HG02588 (cell line): ENCODE results near the gene TTLL10.

Experiments
- ATAC-seq: cut with Tn5 transposase; IDR thresholded peaks from one replicate; pipeline ENCODE4 v1.9.1; 2021; ENCODE audit warnings: mild to moderate bottlenecking, moderate library complexity; ENCODE audit not compliant: unreplicated experiment

TTLL10 gene

GRCh38 chr1:1173793-1174415 lies at the start of gene TTLL10:
Gene TTLL10, plus strand, starts transcription at chr1:1173880. Its CDS starts 5,336 bp downstream, at chr1:1179216.
- ATAC-seq = no peak

DNA sequence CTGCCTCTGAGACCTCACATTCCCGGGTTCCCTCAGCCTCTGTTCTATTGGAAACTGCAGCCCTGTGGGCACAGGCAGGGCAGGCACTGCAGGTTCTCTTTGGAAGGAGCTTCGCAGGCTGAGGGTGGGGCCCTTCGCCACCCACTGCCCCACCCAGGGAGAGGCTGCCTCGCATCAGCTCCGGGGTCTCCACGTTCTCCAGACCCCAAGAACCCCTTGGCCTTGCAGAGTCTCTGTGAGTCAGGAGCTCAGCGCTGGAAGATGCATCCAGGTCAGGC lies 49.2 kb upstream of the TTLL10 start:
- ATAC-seq = no peak

GRCh38 chr1:1124786-1125642 lies 48.7 kb upstream of the TTLL10 start:
- no peak for ATAC-seq

DNA sequence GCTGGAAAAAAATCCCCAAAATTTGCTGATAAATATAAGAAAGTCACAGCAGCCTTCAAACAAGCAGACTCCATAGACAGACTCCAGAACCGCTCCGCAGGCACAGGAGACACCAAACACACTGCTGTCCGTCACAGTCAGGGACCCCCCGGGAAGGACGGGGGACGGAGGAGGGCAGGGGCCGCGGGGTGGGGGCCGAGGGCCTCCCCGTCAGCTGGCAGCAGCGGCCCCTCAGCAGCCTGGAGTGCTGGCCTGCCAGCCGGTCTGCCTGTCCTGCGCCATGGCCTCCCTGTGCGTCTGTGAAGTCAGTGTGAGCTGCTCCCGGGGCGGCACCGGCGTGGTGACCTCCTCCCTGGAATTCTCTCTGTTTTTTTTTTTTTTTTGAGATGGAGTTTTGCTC lies 47.7 kb upstream of the TTLL10 start:
- ATAC-seq = no peak

DNA sequence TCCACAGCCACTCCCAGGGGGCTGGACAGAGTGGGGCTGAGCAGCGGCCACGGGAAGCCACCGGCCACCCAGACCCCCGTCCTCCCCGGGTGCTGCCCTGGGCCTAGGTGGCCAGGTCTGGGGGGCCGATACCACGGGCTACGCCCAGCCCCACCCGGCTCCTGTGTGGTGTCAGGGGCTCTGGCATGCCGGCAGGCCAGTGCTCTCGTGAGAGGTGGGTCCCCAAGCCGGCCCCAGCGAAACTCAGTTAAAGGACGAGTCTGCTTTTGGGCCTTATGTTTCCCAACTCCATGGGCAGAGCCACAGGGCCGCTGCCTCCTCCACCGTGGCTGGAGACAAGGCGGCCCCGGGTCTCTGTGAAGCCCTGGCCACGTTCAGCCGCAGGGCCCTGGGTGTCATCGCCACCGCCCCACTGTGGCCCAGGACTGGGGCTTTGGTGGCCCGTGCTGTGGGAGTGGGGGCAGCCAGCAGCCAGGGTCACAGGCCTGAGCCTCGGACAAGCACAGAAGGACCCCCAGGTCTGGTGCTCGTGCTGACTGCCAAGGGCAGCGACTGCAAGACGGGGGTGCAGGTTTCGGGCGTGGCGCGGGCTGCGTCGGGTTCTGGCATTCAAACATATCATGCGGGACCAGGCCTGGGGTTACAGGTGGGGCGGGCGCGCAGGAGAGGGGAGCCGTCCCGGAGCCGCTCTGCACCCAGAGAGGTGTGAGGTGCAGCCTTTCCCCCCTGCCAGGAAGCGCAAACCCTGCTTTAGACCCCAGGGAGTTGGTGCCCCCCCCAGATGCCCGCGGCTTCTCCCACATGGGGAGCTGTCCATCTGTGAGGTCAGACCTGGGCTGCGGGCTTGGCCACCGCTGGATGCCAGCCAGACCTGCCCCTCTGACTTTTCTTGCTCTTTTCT lies 45.9 kb upstream of the TTLL10 start:
- no peak for ATAC-seq

- ATAC-seq = no peak
Measured at GRCh38 chr1:1128454-1129139, 45.1 kb upstream of the TTLL10 start.

DNA sequence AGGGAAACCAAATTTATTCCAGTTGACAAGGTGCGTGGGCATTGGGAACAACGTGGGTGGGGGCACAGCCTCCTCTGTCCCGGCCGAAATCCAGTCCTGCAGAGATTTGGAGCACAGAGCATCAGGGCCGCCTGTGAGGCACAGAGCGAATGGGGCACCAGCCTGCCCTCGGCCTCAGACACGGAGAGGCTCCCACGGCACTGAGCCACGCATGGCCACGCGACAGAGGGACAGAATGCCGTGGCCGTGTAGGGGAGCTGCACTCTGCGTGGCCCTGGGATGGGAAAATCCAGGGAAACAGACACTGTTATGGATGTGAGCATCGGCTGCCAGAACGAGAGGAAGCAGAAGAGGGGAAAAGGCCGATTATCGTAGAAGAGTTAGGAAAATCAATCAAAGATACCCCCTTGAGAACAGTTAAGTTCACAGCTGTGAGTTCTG lies 44.3 kb upstream of the TTLL10 start:
- no peak for ATAC-seq

DNA sequence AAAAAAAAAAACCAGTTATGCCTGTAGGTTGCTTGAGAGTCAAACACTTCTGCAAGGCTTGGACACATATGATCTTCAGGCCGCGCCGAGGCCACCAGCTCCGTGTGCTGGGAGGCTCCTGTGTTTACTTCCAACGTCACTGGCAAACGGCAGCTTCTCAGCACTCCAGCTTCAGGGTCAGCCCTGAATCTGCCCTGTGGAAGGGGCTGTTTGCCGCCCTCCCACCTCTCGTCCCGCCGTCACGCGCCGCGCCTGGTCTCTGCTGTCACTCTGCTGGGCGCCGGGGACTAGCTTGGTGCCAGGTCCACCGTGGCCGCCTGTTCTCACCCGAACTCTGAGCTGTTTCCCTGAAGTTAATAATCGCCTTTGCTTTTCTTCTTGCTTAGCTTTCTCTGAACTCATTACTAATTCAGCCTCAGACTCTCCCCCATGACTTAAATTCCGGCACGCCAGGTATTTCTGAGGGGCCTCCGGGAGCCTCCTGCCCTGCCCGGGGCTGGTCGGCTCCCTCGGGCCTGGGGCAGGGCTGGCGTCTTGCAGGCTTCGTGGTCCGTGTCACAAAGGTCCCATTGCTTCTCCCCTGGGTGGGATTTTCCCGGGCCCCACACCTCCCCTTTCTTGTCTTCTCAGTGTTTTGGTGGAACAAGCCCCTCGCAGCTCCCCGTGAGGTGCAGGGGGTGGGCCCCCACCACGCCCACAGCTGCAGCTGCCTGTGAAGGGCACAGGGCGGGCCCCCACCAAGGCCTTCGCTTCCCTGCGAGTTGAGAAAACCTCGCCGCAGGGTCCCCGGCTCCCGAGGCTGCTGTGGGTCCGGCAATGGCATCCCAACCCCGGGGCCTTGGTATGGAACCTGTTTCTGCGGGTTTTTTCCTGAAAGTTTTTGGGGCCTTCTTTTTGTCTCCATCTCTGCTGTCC lies 43.2 kb upstream of the TTLL10 start:
- no peak for ATAC-seq

- no peak for ATAC-seq
Measured at GRCh38 chr1:1132042-1132950, 41.4 kb upstream of the TTLL10 start.

GRCh38 chr1:1132956-1133750 lies 40.5 kb upstream of the TTLL10 start:
- ATAC-seq = no peak

DNA sequence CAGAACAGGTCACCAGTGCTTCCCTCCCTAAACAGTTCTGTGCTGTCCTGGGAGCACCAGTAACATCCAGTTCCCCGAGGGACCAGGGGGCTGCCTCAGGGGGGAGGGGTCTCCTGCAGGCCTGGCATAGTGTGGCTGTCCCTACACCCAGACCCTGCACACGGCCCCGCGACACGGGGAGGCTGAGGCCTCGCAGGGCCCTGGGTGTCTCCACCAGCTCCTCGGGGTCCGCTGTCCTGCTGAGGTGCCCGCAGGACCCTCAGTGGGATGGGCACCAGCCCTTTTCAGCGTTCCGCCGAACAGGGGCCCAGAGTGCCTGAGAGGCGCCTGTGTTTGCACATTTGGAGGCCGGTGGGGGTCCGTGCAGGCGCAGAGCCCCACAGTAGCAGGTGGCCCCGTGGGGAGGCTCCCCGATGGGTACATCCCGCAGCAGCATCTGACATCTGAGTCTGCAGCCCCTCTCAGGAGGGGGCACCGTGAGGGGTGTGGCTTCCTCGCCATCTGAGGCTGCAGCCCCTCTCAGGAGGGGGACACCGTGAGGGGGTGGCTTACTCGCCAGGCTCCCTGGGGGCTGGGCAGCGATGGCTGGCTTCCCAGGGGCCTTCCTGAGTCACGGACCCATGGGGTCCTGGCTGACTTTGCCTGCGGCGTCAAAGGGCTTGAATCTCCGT lies 39.2 kb upstream of the TTLL10 start:
- no peak for ATAC-seq

DNA sequence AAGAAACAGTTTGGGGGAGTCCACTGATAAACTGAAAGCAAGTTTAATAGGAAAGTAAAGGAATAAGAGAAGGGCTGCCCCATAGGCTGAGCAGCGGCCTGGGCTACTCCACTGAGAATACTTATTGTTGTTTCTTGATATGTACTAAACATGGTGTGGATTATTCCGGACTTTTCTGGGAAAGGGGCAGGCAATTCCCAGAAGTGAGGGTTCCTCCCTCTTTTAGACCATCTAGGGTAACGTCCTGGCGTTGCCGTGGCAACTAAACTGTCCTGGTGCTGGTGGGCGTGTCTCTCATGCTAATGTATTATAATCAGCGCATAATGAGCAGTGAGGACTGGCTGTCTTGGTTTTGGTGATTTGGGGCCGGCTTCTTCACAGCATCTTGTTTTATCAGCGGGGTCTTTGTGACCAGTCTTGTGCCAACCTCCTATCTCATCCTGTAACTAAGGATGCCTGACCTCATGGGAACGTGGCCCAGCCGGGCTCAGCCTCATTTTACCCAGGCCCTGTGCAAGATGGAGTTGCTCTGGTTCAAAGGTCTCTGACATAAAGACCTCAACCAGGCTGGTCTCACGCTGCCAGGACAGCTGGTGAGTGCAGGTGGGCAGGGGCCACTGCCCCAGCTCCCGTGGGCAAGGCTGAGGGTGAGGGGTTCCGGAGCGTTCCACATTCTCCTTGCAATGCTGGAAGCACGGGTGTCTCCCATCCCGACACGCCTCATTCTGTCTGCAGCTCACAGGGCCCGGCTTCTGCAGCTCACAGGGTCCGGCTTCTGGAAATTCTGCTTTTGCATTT lies 38.1 kb upstream of the TTLL10 start:
- ATAC-seq = no peak

DNA sequence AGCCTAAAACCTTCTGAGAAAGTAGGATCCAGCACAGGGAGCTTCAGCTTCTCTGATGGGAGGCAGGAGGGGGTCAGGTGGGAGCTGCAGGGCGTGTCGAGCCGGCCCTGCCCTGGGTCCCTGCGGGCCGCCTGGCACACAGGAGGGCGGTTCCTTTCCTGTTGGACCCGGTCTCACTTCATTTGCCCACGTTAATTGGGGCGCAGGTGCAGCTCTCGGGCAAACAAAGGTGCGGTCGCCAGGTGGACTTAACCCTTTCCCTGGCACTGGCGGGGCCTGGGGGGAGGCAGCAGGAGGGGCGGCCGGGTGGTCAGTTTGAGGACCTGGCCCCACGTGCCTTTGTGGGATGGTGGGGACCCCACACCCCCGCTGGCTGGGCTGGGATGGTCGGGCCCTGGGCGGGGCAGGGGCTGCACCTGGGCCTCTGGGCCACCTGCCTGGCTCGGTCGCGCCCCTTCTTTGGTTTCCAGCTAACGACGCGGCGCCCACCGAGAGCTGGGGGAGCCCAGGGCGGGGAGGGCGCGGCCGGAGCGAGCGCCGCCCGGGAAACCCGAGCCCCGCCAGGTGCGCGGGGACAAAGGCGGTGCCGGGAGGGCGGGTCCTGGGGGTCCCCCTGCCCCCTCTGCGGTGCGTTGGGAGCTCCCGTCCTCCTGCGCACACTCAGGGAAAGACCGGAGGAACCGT lies 37.0 kb upstream of the TTLL10 start:
- peak; percentile 29 for ATAC-seq

GRCh38 chr1:1137256-1138045 lies 36.2 kb upstream of the TTLL10 start:
- peak; percentile 60 for ATAC-seq

- no peak for ATAC-seq
Measured at GRCh38 chr1:1140673-1141072, 33.0 kb upstream of the TTLL10 start.
